GM11168 (cell line): ENCODE measurements around the gene TMC1.
"Not testable (repeated sequence)": the region's sequence is repeated elsewhere in the genome, so short reads cannot be mapped to it uniquely, and the experiment has no call there.

Experiments
- in situ Hi-C: fragments of 300-500 bp; cut with MboI; formaldehyde crosslinking; loops from one replicate; pipeline ENCODE4 v1.12.0; 2022; ENCODE audit warnings: low sequenced_read_pairs; ENCODE audit not compliant: unreplicated experiment

The TMC1 gene

GRCh38 chr9:72850209-72850608, 328.8 kb downstream of the TMC1 start:
- in situ Hi-C loops = not testable (repeated sequence)

DNA sequence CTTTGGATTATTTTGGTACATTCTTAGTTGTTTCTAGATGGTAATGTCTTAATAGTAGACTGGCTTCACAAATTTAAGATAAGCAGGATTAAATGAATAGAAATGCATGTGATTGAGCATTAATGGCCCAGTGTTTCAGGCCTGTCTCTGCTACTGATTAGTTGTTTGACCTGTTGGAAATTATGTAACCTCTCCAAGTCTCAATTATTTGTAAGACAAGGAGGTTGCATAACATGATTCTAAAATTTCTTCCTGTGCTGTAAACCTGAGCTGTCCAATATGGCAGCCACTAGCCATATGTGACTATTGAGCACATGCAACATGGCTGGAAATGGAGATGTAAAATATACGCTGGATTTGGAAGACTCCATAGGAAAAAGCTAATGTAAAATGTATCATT, 333.9 kb downstream of the TMC1 start:
- in situ Hi-C loops = no loop called here

DNA sequence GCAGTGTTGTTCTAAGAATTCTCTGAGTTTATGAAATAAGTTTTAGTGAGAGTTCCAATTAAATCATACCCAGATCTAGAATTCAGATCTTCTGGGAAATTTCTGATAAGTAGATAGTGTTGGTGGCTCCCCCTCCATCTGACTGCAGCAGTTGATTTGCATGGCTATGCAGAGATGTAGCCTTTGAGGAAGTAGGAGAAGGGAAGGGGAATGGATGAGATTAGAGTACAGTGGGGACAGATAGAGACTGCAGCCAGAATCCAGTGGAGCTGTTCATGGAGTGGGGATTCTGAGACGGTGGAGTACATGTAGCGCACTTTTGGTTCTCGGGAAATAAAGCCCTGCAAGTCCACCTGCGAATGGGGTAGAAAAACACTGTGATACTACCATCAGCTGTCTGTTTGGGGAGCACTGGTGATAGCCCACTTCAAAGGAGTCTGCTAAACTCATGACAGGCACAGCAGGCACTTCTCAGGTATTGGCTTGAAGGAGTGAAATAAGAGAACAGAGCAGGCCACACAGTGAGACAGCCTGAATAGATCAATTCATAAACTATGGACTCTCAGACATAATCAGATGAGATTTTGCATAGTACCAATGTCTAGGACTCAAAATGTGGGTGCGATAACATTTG, 334.6 kb downstream of the TMC1 start:
- in situ Hi-C loops = no loop called here

GRCh38 chr9:72856972-72857623, 335.7 kb downstream of the TMC1 start:
- in situ Hi-C loops = no loop called here

- in situ Hi-C loops = no loop called here
These were observed 336.2 kb downstream of the TMC1 start for GRCh38 chr9:72857624-72857996.

- in situ Hi-C loops = no loop called here
These were observed 336.9 kb downstream of the TMC1 start for GRCh38 chr9:72858089-72858912.

- in situ Hi-C loops = loop anchor here (10.0 kb wide), 1 partner anchor 222 kb away; no protein-coding TSS in a partner anchor
These were observed 341.4 kb downstream of the TMC1 start for GRCh38 chr9:72862788-72863187.

- in situ Hi-C loops = loop anchor here (10.0 kb wide), 1 partner anchor 221 kb away; no protein-coding TSS in a partner anchor
These were observed 342.2 kb downstream of the TMC1 start for GRCh38 chr9:72863456-72864094.

GRCh38 chr9:72864327-72864726, 342.9 kb downstream of the TMC1 start:
- in situ Hi-C loops = loop anchor here (10.0 kb wide), 1 partner anchor 220 kb away; no protein-coding TSS in a partner anchor

DNA sequence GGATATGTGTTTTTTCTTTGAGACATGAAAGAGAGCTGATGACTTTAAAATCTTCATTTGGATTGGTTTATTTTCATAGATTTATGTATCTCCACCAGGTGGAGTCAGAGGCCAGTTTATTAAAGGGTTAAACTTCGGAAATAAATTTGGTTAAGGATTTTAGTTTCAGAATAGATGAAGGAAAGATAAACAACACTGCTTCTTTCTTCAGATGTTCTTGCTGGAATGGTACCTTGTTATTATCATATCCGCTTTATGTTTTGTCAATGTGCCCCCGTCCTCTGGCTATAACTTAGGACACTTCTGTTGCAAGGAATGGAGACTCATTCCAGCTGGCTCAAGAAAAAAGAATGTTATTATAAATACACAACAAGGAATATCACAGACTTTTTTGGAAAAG, 350.3 kb downstream of the TMC1 start:
- in situ Hi-C loops = no loop called here

- in situ Hi-C loops = no loop called here
These were observed 351.3 kb downstream of the TMC1 start for GRCh38 chr9:72872718-72873117.

DNA sequence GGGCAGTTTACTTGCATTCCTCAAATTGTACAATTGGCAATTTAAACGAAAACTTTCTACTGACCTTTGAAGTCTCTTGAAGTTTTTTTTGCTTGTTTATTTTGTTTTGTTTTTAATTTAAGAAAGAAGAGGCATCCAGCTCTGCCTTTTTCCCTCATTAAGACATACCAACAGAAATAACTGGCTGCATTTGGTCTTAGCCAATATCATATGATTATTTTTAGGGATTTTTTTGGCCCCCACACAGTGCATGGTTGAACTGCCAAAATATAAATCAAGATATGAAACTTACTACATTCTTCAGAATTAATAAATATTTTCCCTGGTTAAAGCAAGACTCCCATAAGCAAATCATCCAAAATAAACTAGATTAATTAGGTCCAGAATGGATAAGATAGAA, 352.0 kb downstream of the TMC1 start:
- in situ Hi-C loops = no loop called here

DNA sequence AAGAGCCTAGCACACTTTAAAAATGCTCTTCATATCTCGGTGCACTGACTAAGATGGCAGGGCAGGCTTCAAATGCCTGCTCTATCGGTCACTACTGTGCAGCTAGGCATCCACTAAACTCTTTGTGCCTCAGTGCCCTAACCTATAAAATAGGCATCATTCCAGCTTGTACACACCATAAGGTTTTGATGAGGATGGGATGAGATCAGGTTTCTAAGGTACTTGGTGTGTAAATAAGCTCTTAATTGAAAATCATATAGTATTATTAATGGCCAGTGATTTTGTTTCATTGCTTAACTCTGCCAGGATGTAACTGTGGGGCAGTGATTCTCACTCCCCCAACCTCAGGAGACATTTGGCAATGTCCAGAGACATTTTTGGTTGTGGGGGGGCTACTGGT, 352.9 kb downstream of the TMC1 start:
- in situ Hi-C loops = no loop called here

DNA sequence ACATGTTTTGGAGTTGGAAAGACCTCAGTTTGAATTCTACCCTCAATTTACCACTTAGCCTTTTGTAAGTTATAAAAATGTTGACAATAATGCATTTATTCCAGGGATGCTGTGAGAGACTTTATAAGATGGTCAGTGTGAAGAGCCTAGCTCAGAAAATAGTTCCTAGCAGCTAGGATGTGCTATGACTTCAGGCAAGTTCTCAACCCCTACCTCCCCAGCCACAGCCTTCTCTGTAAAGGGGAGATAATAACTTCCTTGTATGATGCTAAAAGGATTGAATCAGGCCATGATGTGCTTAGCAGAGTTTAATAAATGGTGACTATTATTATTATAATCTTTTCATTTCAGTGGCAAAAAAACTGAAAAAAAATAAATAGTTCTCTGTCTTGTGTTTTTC, 353.8 kb downstream of the TMC1 start:
- in situ Hi-C loops = no loop called here

- in situ Hi-C loops = no loop called here
These were observed 359.4 kb downstream of the TMC1 start for GRCh38 chr9:72880821-72881220.

DNA sequence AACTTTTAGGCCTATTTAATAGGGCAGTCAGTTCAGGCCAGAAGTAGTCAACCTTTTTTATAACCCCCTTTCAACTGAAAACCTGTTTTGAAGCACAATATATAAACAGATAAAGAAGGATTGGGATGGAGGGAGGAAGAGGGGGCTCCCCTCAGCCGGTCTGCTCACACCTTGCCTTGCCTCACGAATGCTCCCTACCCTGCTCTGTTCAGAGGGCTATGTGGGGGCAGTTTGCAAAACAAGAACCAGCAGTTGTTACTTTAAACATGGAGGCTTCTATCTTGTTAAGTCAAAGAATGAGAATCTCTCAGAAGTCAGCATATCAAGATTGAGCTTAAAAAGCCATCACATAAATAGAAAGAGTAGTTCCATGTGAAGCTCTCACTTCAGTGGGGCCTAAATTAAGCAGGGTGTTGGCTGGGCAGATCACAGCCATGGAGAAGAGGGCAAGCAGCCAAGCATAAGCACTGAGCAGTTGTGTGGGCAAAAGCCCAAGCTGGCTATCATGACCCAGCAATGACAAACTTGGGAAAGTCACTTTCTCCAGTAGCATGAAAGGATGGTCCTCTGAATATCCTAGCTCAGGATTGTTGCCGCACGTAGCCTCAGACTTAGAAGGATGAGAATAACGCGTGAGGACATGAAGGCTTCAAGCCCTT, 360.8 kb downstream of the TMC1 start:
- in situ Hi-C loops = no loop called here

GRCh38 chr9:72883875-72884274, 362.5 kb downstream of the TMC1 start:
- in situ Hi-C loops = no loop called here

DNA sequence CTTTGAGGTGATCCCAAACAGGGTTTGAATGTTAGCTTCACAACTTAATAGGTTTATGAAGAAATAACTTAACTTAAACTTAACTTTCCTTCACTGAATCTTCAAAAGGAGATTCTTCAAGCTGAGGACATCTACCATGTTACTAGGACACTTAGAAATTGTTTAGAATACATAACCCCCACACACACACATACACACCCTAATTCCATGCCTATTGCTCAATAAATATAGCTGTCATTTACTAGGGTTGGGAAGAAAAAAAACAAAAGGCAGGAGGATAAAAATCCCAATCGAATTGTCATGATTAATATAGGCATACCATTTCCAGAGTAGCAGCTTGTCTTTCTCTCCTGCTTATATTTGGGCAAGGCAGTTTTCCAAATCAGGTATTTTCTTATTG, 363.1 kb downstream of the TMC1 start:
- in situ Hi-C loops = no loop called here
